HG03045 (cell line): ENCODE data around the gene PGM1.

Experiments
- ATAC-seq: cut with Tn5 transposase; IDR thresholded peaks from one replicate; pipeline ENCODE4 v1.9.1; 2021; ENCODE audit warnings: mild to moderate bottlenecking, moderate library complexity; ENCODE audit not compliant: unreplicated experiment

PGM1 gene

GRCh38 chr1:63663873-63664272 is 70.7 kb downstream of the PGM1 start:
- ATAC-seq: no peak

GRCh38 chr1:63664742-63665141 is 71.5 kb downstream of the PGM1 start:
- no peak for ATAC-seq

- ATAC-seq: no peak
These were observed 72.2 kb downstream of the PGM1 start for GRCh38 chr1:63665410-63665809.

GRCh38 chr1:63665824-63666223 is 72.6 kb downstream of the PGM1 start:
- ATAC-seq: no peak

GRCh38 chr1:63668298-63668697 is 75.1 kb downstream of the PGM1 start:
- ATAC-seq: no peak

DNA sequence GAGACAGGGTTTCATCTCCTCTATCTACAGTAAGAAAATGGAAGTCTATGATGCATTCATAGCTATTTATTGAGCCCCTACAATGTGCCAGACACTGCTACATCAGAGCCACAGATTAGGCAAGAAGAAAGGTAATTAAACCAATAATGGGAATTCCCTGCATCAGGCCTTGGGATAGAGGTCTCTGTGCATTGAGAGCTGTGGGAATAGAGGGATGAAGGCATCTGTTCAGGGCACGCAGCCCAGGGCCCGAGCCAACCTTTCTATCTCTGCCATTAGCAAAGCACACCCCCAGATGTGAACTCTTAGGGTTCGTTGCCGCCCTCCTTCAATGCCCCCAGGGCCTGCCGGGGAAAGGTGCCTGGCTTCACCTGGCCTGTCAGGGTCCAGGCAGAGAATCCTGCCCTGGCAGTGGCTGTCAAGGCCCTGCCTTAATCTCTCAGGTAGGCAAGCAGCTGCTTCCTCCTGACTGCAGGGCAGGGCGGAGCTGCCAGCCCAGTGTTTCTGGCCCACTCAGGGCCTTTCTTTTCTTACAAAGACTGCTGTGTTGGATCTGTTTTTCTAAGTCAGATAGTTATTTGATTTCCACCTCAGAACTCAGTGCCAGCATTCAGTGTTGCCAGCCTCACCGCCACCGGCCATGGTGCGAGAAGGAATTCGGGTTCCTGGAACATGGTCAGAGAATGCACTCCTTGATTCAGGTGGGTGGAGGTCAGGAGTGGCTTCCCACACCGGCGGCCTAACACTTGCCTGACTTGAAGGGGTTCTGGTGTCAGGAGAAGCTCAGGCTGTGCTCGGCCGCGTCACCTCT is 76.1 kb downstream of the PGM1 start:
- ATAC-seq: no peak

DNA sequence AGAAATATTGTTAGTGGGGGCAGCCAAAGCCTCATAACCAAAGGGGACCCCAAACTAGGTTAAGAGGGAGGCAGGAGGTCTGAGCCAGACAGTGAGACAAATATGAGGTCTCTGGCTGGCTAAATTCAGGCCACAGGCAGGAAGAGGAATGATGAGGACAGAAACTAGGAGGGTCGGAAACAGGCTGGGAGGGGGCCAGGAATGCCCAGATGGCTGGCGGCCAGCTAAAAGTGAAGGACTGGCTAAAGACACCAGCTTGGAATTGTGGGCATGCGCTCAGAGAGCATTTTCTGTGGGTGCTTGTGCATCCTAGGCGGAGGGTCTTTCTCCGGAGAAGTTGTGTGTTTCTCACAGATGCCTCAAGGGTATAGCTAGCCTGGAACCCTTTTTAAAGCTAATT is 77.0 kb downstream of the PGM1 start:
- no peak for ATAC-seq

DNA sequence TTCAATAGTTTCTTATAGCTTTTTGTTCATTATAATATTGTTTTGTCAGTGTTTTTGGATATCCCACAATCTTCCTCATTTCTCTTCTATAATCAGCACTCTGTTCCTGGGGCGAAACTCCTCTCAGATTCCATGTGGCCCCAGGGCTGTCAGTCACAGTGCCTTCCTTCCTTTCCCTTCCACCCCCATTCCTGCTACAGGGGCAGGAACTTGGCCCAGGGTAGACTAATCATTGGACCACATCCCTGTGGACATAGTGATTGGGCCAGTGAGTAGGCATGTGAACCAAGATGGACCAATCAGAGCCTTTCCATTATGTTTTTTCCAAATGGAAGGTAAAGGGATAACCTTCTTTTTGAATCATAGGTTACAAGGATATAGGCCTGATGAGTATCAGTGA is 78.3 kb downstream of the PGM1 start:
- ATAC-seq: no peak

DNA sequence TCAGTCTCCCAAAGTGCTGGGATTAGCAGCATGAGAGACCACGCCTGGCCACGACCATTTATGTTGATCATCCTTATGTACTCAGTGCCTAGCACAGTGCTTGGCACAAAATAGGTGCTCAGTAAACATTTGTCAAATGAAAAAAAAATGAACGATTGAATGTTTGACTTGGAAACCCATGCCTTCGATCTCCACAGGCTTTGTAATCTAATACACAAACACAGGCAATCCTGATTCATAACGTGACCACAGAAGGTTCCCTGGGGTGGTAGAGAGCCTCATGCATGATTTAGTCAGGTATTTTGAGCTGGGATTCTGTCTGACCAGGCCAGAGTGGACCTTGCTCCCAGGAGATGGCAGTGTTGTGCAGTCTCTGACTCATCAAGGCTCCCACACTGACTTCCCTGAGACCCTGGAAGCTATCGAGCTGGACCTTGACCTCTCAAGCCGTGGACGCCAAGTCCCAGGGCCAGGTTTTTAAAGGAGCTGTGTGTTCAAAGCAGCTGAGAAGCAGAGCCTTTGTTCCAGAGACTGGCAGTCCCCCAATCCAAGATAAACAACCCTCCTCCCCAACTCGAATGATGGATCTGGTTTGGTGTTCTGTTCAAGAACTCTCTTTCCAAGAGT is 81.1 kb downstream of the PGM1 start:
- peak; percentile 57 for ATAC-seq

GRCh38 chr1:63674865-63675419 is 81.7 kb downstream of the PGM1 start:
- ATAC-seq: no peak

DNA sequence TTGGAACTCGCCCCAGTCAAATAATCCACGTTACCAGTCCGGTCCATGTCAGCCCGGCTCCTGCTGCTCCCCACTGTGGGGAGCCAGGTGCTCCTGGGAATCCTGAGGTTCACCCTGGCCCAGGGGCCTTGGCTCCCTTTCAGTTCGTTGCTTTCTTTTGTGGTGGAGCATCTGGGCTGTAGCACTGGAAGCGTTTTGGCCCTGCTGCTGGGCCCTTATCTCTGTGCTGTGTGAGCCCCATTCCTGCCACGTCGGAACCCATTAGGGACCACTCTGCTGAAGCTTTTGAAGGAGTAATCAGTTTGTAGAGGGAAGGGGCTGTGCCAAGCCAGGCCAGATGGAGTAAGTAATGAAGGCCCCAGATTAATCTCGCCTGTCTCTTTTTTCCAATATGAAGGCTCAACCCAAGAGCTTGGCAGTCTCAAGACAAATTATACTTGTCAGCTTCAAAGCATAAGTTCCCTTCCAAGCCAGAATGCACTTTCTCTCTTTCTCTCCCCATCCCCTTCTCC is 82.3 kb downstream of the PGM1 start:
- ATAC-seq: no peak

DNA sequence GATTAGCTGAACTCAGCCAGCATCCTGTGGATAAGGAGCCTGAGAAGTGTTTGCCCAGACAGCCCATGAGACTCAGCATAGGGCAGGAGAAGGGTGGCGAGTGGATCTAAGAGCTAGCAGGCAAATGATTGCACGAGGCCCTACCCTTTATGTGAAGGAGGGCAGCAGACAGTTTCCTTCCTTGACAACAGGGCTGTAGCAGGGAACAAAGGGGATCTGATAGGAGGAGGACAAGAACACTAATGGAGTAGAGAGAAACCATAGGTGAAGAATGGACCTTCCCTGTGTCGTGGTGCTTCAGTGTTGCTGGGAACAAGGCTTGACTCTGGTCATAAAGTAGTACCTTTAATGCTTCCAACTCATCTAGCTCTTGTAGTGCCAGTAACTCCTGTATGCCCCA is 84.3 kb downstream of the PGM1 start:
- ATAC-seq: no peak

GRCh38 chr1:63678200-63678599 is 85.0 kb downstream of the PGM1 start:
- ATAC-seq: no peak

DNA sequence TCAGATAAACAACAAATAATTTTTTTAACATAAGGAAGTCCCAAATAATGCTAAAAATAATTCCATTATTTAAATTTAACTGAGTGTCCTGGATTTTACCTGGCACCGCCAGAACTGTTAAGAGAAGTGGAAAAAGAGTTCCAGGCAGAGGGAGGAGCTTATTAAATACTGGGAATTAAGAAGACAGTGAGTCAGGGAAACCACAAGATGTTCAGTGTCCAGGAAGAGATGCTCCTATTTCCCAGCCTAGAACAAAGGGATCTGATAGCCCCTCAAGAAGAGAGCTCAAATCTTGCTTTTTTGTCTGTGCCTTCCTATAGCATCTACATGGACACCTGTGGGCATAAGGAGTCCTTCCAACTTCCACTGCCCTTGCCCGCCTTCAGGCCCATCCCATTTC is 85.9 kb downstream of the PGM1 start:
- no peak for ATAC-seq

DNA sequence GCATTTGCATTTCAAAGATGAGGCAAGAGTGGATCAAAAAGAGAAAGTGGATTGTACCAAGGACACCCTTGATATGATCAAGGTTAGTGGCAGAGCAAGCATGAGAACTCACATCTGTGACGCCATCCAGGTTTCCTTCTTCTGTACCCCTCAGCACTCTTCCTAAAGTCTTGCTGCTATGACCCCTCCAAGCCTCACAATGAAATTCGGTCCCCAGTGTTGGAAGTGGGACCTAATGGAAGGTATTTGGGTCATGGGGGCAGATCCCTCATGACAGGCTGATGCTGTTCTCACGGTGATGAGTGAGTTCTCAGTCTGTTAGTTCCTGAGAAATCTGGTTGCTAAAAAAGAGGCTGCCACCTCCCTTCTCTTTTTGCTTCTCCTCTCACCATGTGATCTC is 86.4 kb downstream of the PGM1 start:
- no peak for ATAC-seq

GRCh38 chr1:63682936-63683335 is 89.7 kb downstream of the PGM1 start:
- ATAC-seq: no peak

DNA sequence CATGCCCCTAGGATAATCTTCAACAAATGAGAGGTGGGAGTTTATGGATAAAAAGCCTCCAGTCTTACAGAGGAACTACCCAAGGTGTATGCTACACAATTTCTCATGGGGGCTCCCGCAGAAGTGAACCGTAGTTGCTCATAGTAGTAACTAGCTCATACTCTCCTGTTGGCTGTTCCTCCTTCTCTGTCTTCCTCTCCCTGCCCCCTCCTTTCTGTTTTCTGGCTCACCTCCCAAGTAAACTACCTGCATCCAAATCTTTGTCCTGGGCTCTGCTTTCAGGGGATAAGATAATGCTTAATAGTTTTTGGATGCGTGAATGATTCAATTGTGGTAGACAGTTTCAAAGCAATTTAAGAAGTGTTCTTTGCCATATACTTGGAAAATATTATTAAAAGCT is 90.5 kb downstream of the PGM1 start:
- ATAC-seq: no peak

DNA sequence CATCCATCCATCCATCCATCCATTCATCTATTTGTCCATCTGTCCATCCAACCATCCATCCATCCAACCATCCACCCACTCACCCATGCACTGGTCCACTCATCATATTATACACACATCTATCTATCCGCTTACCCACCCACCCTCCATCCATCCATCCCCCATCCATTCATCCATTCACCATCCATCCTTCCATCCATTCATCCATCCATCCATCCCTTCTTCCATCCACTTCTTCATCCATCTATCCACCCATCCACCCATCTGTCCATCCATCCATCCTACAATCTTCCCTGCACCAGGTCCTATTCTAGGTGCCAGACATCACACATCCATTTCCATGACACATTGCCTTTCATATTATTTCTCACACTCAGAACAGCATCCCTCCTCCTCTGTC is 93.5 kb downstream of the PGM1 start:
- no peak for ATAC-seq

- no peak for ATAC-seq
These were observed 95.2 kb downstream of the PGM1 start for GRCh38 chr1:63688302-63688890.

DNA sequence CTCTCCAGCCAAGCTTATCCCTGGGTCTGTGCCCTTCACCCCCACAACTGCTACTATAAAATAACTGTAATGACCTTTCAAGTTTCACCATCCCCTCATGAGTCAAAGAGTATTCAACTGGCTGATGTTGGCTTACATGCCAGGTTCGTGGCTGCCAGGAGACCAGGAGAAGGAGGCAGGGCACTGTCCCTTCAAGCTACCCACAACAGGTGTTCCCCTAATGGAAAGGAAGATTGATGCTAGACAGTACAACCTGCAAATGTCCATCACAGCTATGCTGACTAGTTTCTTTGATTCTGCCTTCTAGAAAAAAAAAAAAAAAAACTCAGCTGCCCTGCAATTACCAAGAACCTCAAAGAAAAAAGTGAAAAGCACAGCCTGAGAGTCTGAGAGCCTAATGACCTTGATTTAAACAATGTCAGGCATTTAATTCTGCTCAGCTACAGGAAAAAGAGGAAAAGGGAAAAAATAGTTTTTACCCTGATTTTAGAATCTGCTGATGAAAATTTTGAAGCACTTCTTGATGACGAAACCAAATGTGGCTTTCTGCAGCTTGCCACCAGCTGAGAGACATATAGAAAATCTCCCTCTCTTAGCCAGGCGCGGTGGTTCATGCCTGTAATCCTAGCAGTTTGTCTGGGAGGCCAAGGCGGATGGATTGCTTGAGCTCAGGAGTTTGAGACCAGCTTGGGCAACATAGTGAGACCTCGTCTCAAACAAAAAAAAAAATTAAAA is 97.9 kb downstream of the PGM1 start:
- no peak for ATAC-seq
